Measurements from ENCODE around the gene PPP1R13B.

The PPP1R13B gene

GRCh38 chr14:103739793-103740501 is 107.4 kb downstream of the PPP1R13B start:
- no peak for DNase-seq

GRCh38 chr14:103739466-103739792 is 107.9 kb downstream of the PPP1R13B start:
- no peak for DNase-seq

GRCh38 chr14:103738701-103739451 is 108.5 kb downstream of the PPP1R13B start:
- no peak for DNase-seq

- no peak for DNase-seq
Measured at GRCh38 chr14:103738166-103738565, 109.2 kb downstream of the PPP1R13B start.

GRCh38 chr14:103737432-103738045 is 109.8 kb downstream of the PPP1R13B start:
- DNase-seq, result no peak

GRCh38 chr14:103736546-103737431 is 110.6 kb downstream of the PPP1R13B start:
- DNase-seq, result no peak

- DNase-seq, result no peak
Measured at GRCh38 chr14:103735815-103736545, 111.4 kb downstream of the PPP1R13B start.

- no peak for DNase-seq
Measured at GRCh38 chr14:103735439-103735814, 111.9 kb downstream of the PPP1R13B start.

GRCh38 chr14:103735022-103735421 is 112.4 kb downstream of the PPP1R13B start:
- no peak for DNase-seq

- DNase-seq, result no peak
Measured at GRCh38 chr14:103734081-103734888, 113.1 kb downstream of the PPP1R13B start.

GRCh38 chr14:103733651-103734050 is 113.7 kb downstream of the PPP1R13B start:
- DNase-seq, result no peak

- DNase-seq, result no peak
Measured at GRCh38 chr14:103732868-103733620, 114.3 kb downstream of the PPP1R13B start.

- DNase-seq, result no peak
Measured at GRCh38 chr14:103731916-103732867, 115.2 kb downstream of the PPP1R13B start.

- no peak for DNase-seq
Measured at GRCh38 chr14:103731481-103731880, 115.9 kb downstream of the PPP1R13B start.

- DNase-seq, result no peak
Measured at GRCh38 chr14:103730490-103731035, 116.8 kb downstream of the PPP1R13B start.

GRCh38 chr14:103729496-103730448 is 117.6 kb downstream of the PPP1R13B start:
- DNase-seq, result no peak

GRCh38 chr14:103728721-103729120 is 118.7 kb downstream of the PPP1R13B start:
- no peak for DNase-seq

- DNase-seq, result no peak
Measured at GRCh38 chr14:103728141-103728540, 119.2 kb downstream of the PPP1R13B start.
